IPS-18c (cell line): ENCODE measurements around the gene LRIT2.

Experiments
- H3K4me3 ChIP-seq: 2 replicates; pipeline ENCODE4 v1.7.0; 2013; ENCODE audit warnings: low read depth, mild to moderate bottlenecking, low read length, moderate library complexity; ENCODE audit not compliant: insufficient read depth
- H3K9me3 ChIP-seq: one replicate; pipeline ENCODE4 v1.6.1; 2013; ENCODE audit warnings: mild to moderate bottlenecking, low read length, moderate library complexity; ENCODE audit not compliant: control insufficient read depth, insufficient read depth

The LRIT2 gene

GRCh38 chr10:84225427-84226173, at the start of gene LRIT2:
Gene LRIT2, minus strand, starts transcription at chr10:84225544. Its CDS starts 24 bp downstream, at chr10:84225520.
- H3K4me3 ChIP-seq, result no peak within 1 kb of the TSS
- H3K9me3 ChIP-seq, result no peaks in the 10 kb centered on the region

DNA sequence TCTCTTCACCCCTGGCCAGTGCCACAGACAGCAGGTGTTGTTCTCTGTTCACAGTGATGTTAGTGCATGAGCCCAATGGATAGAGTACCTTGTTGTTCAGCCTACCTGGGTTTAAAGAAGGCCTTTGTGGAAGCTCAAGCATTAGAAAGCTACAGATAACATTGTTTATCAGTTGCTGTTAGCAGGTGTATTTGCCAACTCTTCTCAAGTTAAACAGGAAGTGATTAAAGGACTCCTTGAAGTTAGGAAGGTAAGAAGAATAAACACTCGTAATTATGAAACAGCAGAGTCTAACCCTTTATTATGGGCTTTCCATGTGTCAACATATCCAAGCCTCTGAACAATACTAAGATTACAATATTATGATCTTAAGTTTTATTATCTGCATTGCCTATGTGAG, 45.4 kb upstream of the LRIT2 start:
- Histone ChIP-seq H3K9me3 (no peaks in the 10 kb centered on the region), H3K4me3 (no peak overlapping the region)

DNA sequence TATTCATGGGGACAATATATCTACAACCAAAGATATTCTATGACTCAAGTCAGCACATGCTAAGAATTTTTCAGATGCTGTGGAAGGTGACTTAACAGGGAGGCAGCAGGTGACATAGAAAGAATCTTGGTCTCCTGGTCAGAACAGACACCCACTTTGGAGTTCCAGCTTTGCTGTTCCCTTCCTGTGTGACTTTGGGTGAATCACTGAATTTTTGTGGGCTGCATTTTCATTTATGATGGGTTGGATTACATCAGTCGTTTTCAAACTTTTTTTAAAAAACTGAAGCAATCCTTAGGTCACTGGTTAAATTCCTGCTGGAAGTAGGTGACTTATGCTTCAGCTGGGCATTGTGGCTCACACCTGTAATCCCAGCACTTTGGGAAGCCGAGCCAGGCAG, 44.4 kb upstream of the LRIT2 start:
- no peak overlapping the region for H3K4me3 ChIP-seq
- no peaks in the 10 kb centered on the region for H3K9me3 ChIP-seq

GRCh38 chr10:84269162-84269561, 43.8 kb upstream of the LRIT2 start:
- Histone ChIP-seq H3K4me3 (no peak overlapping the region), H3K9me3 (no peaks in the 10 kb centered on the region)

DNA sequence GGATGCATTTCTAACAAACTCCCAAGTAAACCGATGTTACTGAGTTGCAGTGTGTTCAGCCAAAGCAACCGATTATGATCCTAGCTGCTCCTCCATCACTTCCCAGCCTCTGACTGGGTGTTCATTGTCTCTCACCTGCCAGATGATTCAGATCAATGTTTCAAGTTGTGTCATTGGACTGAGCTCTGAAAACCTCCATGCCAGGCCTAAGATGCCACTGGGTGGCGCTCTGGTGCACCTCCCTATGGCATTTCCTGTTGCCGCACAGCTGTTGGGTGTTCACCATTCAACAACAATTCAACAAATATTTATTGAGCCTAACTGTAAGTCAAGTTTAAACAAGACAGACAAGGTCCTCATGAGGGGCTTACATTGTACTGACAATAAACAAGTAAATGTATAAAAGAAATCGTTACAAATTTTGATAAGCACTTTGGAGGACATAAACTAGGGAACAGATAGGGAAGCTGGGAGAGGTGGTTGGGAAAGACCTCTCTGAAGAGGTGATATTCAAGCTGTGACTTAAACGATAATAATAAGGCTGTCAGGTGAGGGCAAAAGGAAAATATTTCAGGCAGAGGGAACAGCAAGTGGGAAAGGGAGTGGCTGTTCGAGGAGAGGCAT, 42.3 kb upstream of the LRIT2 start:
- no peak overlapping the region for H3K4me3 ChIP-seq
- no peaks in the 10 kb centered on the region for H3K9me3 ChIP-seq

DNA sequence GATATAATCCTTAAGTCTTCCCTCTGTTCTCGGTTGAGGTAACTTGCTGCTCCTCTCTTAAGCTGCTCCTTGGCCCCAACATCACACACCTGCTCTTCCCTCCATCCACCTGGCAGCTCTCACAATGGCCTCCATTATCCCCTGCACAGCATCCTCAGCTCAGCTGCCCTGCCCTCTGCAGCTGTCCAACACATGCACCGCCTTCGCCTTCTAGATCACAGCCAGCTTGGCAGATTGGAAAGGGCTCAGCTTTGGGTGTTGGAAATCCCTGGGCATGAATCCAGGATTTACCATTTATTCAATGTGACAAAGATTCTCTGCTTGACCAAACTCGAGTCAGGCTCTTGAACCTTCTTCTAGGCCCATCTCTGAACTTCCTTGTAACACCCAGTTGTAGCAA, 40.1 kb upstream of the LRIT2 start:
- Histone ChIP-seq H3K9me3 (no peaks in the 10 kb centered on the region), H3K4me3 (no peak overlapping the region)

DNA sequence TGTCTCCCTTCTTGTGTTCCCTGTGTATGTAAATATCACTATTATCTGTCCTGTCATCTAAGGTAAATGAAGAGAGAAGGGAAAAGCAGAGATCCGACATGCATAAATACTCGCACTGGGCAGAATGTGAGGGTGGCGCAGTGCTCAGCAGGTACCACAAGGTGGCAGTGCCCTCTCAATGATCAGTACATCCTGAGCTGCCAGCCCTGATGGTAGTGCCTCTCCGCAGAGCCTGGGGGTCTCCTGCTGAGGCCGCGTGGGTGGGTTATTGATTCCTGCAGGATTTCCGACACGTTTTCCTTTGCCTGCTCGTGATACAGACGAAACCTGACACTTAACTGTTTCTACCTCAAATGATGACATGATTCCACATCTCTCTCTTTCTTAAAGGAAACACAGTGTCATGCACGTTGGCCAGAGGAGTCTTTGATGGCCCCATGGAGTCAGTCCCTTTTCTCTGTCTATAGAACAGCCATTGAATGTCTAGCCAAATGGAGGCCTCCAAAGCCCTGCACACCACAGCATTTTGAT, 39.3 kb upstream of the LRIT2 start:
- Histone ChIP-seq H3K9me3 (no peaks in the 10 kb centered on the region), H3K4me3 (no peak overlapping the region)

DNA sequence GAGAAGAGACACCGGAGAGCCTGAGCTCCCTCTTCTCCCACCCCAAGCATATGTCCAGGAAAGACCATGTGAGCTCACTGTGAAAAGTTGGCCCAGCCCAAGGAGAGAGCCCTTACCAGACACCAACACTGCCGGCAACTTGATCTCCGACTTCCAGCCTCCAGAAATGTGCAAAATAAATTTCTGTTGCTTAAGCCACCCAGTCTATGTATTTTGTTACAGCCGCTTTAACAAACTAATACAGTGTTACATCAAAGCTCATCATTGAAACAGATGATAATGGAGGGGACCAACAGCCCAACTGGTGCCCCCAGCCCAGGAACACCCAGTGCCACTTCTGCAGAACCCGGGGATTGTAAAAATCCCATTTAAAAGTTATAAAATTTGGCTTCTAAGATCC, 38.4 kb upstream of the LRIT2 start:
- Histone ChIP-seq H3K9me3 (no peaks in the 10 kb centered on the region), H3K4me3 (no peak overlapping the region)

- H3K9me3 ChIP-seq, result no peaks in the 10 kb centered on the region
- H3K4me3 ChIP-seq, result no peak overlapping the region
Observed at GRCh38 chr10:84262190-84262956, 37.0 kb upstream of the LRIT2 start.

- H3K4me3 ChIP-seq, result no peak overlapping the region
Observed at GRCh38 chr10:84261236-84261915, 36.0 kb upstream of the LRIT2 start.

GRCh38 chr10:84258034-84258695, 32.8 kb upstream of the LRIT2 start:
- Histone ChIP-seq H3K9me3 (no peaks in the 10 kb centered on the region), H3K4me3 (no peak overlapping the region)

More at GRCh38 chr10:84261236-84261915, 36.0 kb upstream of the LRIT2 start:
- no peaks in the 10 kb centered on the region for H3K9me3 ChIP-seq

DNA sequence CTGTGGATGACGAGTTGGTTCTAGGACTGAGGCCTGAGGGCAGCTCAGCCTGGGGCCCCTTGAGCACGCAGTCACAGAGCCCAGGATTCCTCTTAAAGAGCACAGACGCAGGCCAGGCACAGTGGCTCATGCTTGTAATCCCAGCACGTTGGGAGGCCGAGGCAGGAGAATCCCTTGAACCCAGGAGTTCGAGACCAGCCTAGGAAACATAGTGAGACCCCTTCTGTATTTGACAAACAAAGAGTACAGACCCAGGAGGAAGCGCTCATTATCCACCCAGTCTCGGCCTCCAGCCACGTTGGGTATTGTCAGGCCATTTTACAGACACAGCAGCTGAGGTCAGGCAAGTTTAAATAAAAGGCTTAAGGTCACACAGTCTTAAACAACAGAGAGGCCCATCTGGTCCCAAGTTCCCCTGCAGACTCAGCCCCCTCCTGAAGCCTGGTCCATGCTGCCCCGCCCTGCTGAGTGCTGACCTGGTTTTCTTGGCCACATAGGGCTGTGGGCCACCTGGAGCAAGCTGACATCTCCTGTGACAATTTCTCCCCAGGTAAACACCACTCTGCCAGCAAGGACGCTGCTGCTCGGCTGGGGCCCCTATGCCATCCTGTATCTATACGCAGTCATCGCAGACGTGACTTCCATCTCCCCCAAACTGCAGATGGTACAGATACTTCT, 32.1 kb upstream of the LRIT2 start:
- no peaks in the 10 kb centered on the region for H3K9me3 ChIP-seq
- no peak overlapping the region for H3K4me3 ChIP-seq

DNA sequence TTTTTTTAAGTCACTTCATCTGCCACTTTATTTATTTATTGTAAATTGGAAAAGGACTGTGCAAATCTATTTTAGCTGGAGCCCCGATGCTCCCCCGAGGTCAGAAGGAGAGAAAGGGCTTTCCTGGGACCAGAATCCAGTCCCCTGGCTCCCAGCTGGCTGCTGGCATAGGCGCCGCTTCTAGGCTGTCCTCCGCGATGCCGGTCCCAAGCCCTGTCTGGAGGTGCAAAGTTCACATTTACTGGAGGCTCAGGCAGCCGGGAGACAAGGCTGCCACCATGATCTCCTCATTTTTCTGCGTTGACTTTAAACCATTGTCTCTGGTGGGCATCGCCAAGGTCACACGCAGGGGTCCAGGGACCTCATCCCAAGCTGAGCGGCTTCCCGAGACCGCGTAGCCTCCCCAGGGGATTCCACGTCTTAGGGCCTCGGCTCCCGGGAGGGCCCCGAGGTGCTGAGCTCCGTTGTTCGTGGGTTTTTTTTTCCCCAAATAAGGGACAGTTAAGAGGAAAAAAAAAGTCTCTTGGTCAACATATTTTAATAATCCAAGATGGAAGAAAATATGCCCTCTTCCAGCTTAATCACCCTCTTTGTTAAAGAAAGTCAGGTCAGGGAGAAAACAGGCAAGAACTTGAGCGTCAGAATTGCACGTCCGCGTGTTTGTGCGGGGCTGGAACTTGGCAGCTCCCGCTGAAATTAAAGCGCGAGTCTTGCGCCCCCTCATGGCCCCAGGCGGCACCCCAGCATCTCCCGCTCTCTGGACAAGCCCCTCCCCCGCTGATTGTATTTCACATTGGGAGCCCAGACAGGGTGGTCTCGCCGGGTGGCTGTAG, 31.4 kb upstream of the LRIT2 start:
- Histone ChIP-seq H3K4me3 (no peak overlapping the region), H3K9me3 (no peaks in the 10 kb centered on the region)

- Histone ChIP-seq H3K9me3 (no peaks in the 10 kb centered on the region), H3K4me3 (no peak overlapping the region)
Observed at GRCh38 chr10:84254552-84255478, 29.5 kb upstream of the LRIT2 start.

GRCh38 chr10:84248794-84249193, 23.4 kb upstream of the LRIT2 start:
- Histone ChIP-seq H3K9me3 (no peaks in the 10 kb centered on the region), H3K4me3 (no peak overlapping the region)
